A549 (cell line): ENCODE measurements around the gene CRYGC. TPM values are rescaled to one million over a fixed set of nuclear protein-coding genes. Genes with fewer than 3 reads are reported as not detected.
"Not testable (repeated sequence)": the region's sequence is repeated elsewhere in the genome, so short reads cannot be mapped to it uniquely, and the experiment has no call there.

Experiments used
- ATAC-seq, 2 experiments: fragments of 200-7000 bp in 1 of 2; fragments of >200 bp in 1 of 2; cut with Nextera tagmentation in 1 of 2; cut with Tn5 transposase in 1 of 2; 3 replicates each; pipeline versions ENCODE4 v1.8.0 to v1.9.1; 2018 to 2020; ENCODE audit warnings: mild to moderate bottlenecking in 1 of 2, moderate library complexity in 1 of 2
- CTCF ChIA-PET: fragments of 300-600 bp; sonication (Branson Sonifier 250); formaldehyde crosslinking; extraction: SDS; loops from one replicate; lab custom pipeline; 2021; ENCODE audit warnings: antibody characterized with exemption, inconsistent platforms; lab: Yijun Ruan, JAX
- POLR2A ChIA-PET: fragments of 350-600 bp; formaldehyde crosslinking; extraction: SDS; loops from one replicate; lab custom pipeline; 2021; ENCODE audit warnings: antibody characterized with exemption, inconsistent platforms; lab: Yijun Ruan, JAX
- DNase-seq, 2 experiments: peaks; one replicate each; pipeline versions ENCODE4 v3.0.0 to v3.0.0-alpha.2; 2011 to 2016; ENCODE audit warnings: low read depth in 1 of 2, low spot score in 1 of 2
- FAIRE-seq: peaks from 2 replicates; lab custom pipeline; 2011; peaks lifted over from hg19 to GRCh38; lab: Jason Lieb, UNC
- H3K27ac ChIP-seq, 2 experiments: fragments of >200 bp; sonication (Bioruptor Twin); formaldehyde crosslinking; 3 replicates each; pipeline ENCODE4 v1.5.1; 2016 to 2017
- H3K4me1 ChIP-seq: fragments of >200 bp; sonication (Bioruptor Twin); formaldehyde crosslinking; 3 replicates; pipeline ENCODE4 v1.6.1; 2016
- H3K4me2 ChIP-seq: fragments of >200 bp; sonication (Bioruptor Twin); formaldehyde crosslinking; 3 replicates; pipeline ENCODE4 v1.6.1; 2016
- H3K4me3 ChIP-seq: fragments of >200 bp; sonication (Bioruptor Twin); formaldehyde crosslinking; 3 replicates; pipeline ENCODE4 v1.5.1; 2016
- H3K9me3 ChIP-seq: fragments of >200 bp; sonication (Bioruptor Twin); formaldehyde crosslinking; 3 replicates; pipeline ENCODE4 v1.6.1; 2016
- CBX2 ChIP-seq: fragments of 200-600 bp; sonication (generic); IDR thresholded peaks from 2 replicates; pipeline ENCODE4 v1.6.1; 2016; ENCODE audit warnings: low read depth, mild to moderate bottlenecking, borderline replicate concordance
- CBX8 ChIP-seq: fragments of 200-600 bp; sonication (generic); IDR thresholded peaks from 2 replicates; pipeline ENCODE4 v1.6.1; 2016
- FOSL2 ChIP-seq, 2 experiments: fragments of 450-650 bp in 1 of 2; fragments of >200 bp in 1 of 2; sonication (Bioruptor Twin) in 1 of 2; formaldehyde crosslinking; IDR thresholded peaks; 2 replicates each; pipeline versions ENCODE4 v1.5.0 to v1.6.1; 2016 to 2020; ENCODE audit warnings: mild to moderate bottlenecking in 1 of 2, moderate library complexity in 1 of 2
- FOXS1 ChIP-seq: fragments of 250-450 bp; sonication (Bioruptor Pico); IDR thresholded peaks from 2 replicates; pipeline ENCODE4 v1.5.0; 2020; ENCODE audit warnings: mild to moderate bottlenecking, moderate library complexity
- GATA3 ChIP-seq: IDR thresholded peaks from 2 replicates; pipeline ENCODE4 v1.6.1; 2012; ENCODE audit warnings: borderline replicate concordance
- JUN ChIP-seq, 2 experiments: fragments of >200 bp; sonication (Bioruptor Twin); formaldehyde crosslinking; IDR thresholded peaks; 2 replicates in 1 of 2; 3 replicates in 1 of 2; pipeline ENCODE4 v1.6.1; 2016 to 2017
- JUNB ChIP-seq: fragments of >200 bp; sonication (Bioruptor Twin); formaldehyde crosslinking; IDR thresholded peaks from 2 replicates; pipeline ENCODE4 v1.6.1; 2016
- MYC ChIP-seq: IDR thresholded peaks from 2 replicates; pipeline ENCODE4 v1.6.1; 2012; ENCODE audit warnings: mild to moderate bottlenecking, inconsistent platforms, low read length, improper control_type of control experiment, borderline replicate concordance
- NFE2L2 ChIP-seq: fragments of 150-350 bp; conservative IDR thresholded peaks from 2 replicates; pipeline ENCODE4 v1.6.1; 2014; ENCODE audit warnings: low read length
- NPAS2 ChIP-seq: fragments of 250-450 bp; sonication (Bioruptor Pico); IDR thresholded peaks from 2 replicates; pipeline ENCODE4 v1.8.0; 2022; ENCODE audit warnings: mild to moderate bottlenecking, moderate library complexity, borderline replicate concordance
- POLR2AphosphoS2 ChIP-seq: conservative IDR thresholded peaks from 2 replicates; pipeline ENCODE4 v1.6.1; 2012; ENCODE audit warnings: low read length, improper control_type of control experiment, inconsistent platforms
- TFCP2L1 ChIP-seq: fragments of 250-450 bp; sonication (Bioruptor Pico); IDR thresholded peaks from 2 replicates; pipeline ENCODE4 v1.5.0; 2021; ENCODE audit warnings: mild to moderate bottlenecking
- USF2 ChIP-seq: fragments of 450-650 bp; IDR thresholded peaks from 2 replicates; pipeline ENCODE4 v1.6.1; 2014; ENCODE audit warnings: antibody characterized with exemption
- ZFP36 ChIP-seq: fragments of 450-650 bp; IDR thresholded peaks from 2 replicates; pipeline ENCODE4 v1.6.1; 2014; ENCODE audit warnings: borderline replicate concordance; ENCODE audit not compliant: partially characterized antibody
- WGBS: methylation state at CpG from one replicate; pipeline ENCODE4 v1.1.6; 2017; ENCODE audit errors: missing lambda C conversion rate; 5-methylcytosine and 5-hydroxymethylcytosine counted together
- polyA plus RNA-seq, 4 experiments: library from polyadenylated mRNA; depleted of rRNA in 3 of 4; stranded (reverse); fragments of >200 nt; fragmentation: RNase III in 1 of 4; extraction: RNeasy Plus Mini Kit Qiagen cat#74134 plus additional on column Dnase treatment in 1 of 4; gene quantifications; 2 replicates in 3 of 4; 3 replicates in 1 of 4; pipeline ENCODE4 v1.2.3, GENCODE V29; 2011 to 2017
- TF ChIP-seq, protein P1 (sequence below): IDR thresholded peaks from 2 replicates; pipeline ENCODE4 v1.6.1; 2012
- TF ChIP-seq, protein P2 (sequence below): IDR thresholded peaks from 2 replicates; pipeline ENCODE4 v1.6.1; 2012; ENCODE audit warnings: low read depth, borderline replicate concordance
- TF ChIP-seq, protein P3 (sequence below): fragments of 250-450 bp; sonication (Bioruptor Pico); IDR thresholded peaks from 2 replicates; pipeline ENCODE4 v1.5.0; 2020; ENCODE audit warnings: low read depth, mild to moderate bottlenecking, moderate library complexity
- TF ChIP-seq, protein P4 (sequence below): fragments of 200-600 bp; sonication (generic); IDR thresholded peaks from 2 replicates; pipeline ENCODE4 v1.6.1; 2016; ENCODE audit warnings: antibody characterized with exemption, mild to moderate bottlenecking, moderate library complexity
- TF ChIP-seq, protein P5 (sequence below): IDR thresholded peaks from 2 replicates; pipeline ENCODE4 v1.6.1; 2012
- TF ChIP-seq, protein P6 (sequence below): fragments of >200 bp; sonication (Bioruptor Twin); formaldehyde crosslinking; IDR thresholded peaks from 3 replicates; pipeline ENCODE4 v1.6.1; 2016

Gene CRYGC
- polyA plus RNA-seq, 2 of the 4 experiments (the other 2 are of a cell fraction): not detected

- DNase-seq: no peak
- no peak for ATAC-seq
- Histone ChIP-seq H3K4me2 (no peak overlapping the region), H3K9me3 (no peaks in the 10 kb centered on the region), H3K4me1 (no peaks in the 10 kb centered on the region), H3K27ac (no peak overlapping the region), H3K4me3 (no peak overlapping the region)
- no peak for FAIRE-seq
- TF ChIP-seq, protein P1, sequence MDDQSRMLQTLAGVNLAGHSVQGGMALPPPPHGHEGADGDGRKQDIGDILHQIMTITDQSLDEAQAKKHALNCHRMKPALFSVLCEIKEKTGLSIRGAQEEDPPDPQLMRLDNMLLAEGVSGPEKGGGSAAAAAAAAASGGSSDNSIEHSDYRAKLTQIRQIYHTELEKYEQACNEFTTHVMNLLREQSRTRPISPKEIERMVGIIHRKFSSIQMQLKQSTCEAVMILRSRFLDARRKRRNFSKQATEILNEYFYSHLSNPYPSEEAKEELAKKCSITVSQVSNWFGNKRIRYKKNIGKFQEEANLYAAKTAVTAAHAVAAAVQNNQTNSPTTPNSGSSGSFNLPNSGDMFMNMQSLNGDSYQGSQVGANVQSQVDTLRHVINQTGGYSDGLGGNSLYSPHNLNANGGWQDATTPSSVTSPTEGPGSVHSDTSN: no peak
- TF ChIP-seq CBX8: no peak
- no peak for TF ChIP-seq FOXS1 (CRISPR knock-in tag)
- TF ChIP-seq, protein P2, sequence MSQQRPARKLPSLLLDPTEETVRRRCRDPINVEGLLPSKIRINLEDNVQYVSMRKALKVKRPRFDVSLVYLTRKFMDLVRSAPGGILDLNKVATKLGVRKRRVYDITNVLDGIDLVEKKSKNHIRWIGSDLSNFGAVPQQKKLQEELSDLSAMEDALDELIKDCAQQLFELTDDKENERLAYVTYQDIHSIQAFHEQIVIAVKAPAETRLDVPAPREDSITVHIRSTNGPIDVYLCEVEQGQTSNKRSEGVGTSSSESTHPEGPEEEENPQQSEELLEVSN: no peak
- TF ChIP-seq JUNB: no peak
- TF ChIP-seq NPAS2 (CRISPR knock-in tag): no peak
- no peak for TF ChIP-seq NFE2L2
- no peak for TF ChIP-seq CBX2
- no peak for TF ChIP-seq MYC
- TF ChIP-seq, protein P3, sequence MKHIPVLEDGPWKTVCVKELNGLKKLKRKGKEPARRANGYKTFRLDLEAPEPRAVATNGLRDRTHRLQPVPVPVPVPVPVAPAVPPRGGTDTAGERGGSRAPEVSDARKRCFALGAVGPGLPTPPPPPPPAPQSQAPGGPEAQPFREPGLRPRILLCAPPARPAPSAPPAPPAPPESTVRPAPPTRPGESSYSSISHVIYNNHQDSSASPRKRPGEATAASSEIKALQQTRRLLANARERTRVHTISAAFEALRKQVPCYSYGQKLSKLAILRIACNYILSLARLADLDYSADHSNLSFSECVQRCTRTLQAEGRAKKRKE (CRISPR knock-in tag): no peak
- no peak for TF ChIP-seq TFCP2L1 (CRISPR knock-in tag)
- TF ChIP-seq, protein P4, sequence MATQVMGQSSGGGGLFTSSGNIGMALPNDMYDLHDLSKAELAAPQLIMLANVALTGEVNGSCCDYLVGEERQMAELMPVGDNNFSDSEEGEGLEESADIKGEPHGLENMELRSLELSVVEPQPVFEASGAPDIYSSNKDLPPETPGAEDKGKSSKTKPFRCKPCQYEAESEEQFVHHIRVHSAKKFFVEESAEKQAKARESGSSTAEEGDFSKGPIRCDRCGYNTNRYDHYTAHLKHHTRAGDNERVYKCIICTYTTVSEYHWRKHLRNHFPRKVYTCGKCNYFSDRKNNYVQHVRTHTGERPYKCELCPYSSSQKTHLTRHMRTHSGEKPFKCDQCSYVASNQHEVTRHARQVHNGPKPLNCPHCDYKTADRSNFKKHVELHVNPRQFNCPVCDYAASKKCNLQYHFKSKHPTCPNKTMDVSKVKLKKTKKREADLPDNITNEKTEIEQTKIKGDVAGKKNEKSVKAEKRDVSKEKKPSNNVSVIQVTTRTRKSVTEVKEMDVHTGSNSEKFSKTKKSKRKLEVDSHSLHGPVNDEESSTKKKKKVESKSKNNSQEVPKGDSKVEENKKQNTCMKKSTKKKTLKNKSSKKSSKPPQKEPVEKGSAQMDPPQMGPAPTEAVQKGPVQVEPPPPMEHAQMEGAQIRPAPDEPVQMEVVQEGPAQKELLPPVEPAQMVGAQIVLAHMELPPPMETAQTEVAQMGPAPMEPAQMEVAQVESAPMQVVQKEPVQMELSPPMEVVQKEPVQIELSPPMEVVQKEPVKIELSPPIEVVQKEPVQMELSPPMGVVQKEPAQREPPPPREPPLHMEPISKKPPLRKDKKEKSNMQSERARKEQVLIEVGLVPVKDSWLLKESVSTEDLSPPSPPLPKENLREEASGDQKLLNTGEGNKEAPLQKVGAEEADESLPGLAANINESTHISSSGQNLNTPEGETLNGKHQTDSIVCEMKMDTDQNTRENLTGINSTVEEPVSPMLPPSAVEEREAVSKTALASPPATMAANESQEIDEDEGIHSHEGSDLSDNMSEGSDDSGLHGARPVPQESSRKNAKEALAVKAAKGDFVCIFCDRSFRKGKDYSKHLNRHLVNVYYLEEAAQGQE: no peak
- no peak for TF ChIP-seq ZFP36
- no peak for TF ChIP-seq USF2
- TF ChIP-seq, protein P5, sequence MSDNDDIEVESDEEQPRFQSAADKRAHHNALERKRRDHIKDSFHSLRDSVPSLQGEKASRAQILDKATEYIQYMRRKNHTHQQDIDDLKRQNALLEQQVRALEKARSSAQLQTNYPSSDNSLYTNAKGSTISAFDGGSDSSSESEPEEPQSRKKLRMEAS: no peak
- no peak for TF ChIP-seq FOSL2 (IDR thresholded peaks at IDR 0.05)
- no peak for TF ChIP-seq FOSL2 (CRISPR knock-in tag; IDR thresholded peaks at IDR 0.05)
- TF ChIP-seq POLR2AphosphoS2: no peak
- TF ChIP-seq GATA3: no peak
- no peak for TF ChIP-seq JUN (IDR thresholded peaks at IDR 0.05)
- TF ChIP-seq, protein P6, sequence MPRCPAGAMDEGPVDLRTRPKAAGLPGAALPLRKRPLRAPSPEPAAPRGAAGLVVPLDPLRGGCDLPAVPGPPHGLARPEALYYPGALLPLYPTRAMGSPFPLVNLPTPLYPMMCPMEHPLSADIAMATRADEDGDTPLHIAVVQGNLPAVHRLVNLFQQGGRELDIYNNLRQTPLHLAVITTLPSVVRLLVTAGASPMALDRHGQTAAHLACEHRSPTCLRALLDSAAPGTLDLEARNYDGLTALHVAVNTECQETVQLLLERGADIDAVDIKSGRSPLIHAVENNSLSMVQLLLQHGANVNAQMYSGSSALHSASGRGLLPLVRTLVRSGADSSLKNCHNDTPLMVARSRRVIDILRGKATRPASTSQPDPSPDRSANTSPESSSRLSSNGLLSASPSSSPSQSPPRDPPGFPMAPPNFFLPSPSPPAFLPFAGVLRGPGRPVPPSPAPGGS: no peak
- ChIA-PET CTCF (interaction anchor here (1.3 kb wide), 1 partner anchor 16 kb away, joined by 3 read pairs; no protein-coding TSS in a partner anchor), POLR2A (no interaction called here)
- WGBS: 87% methylated on average over 18 of the region's 18 CpGs
Measured at GRCh38 chr2:208139447-208139846, 9.8 kb upstream of the CRYGC start.

- H3K4me2 ChIP-seq, H3K9me3 ChIP-seq, ATAC-seq, H3K4me1 ChIP-seq, POLR2A ChIA-PET, H3K27ac ChIP-seq, H3K4me3 ChIP-seq, FAIRE-seq, DNase-seq: not testable (repeated sequence)
- 83% methylated on average over 7 of the region's 7 CpGs for WGBS
- CTCF ChIA-PET: interaction anchor here (1.3 kb wide), 1 partner anchor 17 kb away, joined by 3 read pairs; no protein-coding TSS in a partner anchor
Measured at GRCh38 chr2:208138334-208138733, 8.7 kb upstream of the CRYGC start.
